ENCODE results near the gene MACROD2. TPM values are rescaled to one million over a fixed set of nuclear protein-coding genes. Genes with fewer than 3 reads are reported as not detected.
"Not testable (repeated sequence)": the region's sequence is repeated elsewhere in the genome, so short reads cannot be mapped to it uniquely, and the experiment has no call there.

MACROD2 gene
- polyA plus RNA-seq, 1 donor from 2014 or later = 23.2 TPM

DNA sequence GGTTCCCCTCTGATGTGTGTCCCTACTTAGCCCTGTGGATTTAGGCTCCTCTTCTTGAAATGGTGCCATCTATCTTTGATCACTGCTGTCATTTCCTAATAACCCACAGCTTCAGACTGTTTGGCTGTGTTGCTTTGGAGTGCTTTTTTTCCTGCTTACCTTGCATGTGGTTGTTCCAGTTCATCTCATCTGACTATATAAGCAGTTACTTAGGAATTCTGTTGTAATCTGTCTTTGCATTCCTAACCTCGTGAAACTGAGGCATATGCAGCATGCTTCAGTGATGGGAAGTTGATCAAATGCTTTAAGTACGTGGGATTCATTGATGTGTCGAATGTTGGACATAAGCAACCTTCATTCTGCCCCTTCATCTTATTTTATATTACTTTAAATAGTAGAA, 457.9 kb downstream of the MACROD2 start:
- no peaks in the 10 kb centered on the region for H3K36me3 ChIP-seq (ENCODE audit: insufficient read depth, low read length)
- no peak overlapping the region for H3K4me2 ChIP-seq (ENCODE audit: low read length)
- H3K9ac ChIP-seq (ENCODE audit: low read length) = no peak overlapping the region
- H3K79me2 ChIP-seq (replicated peaks; ENCODE audit: insufficient read depth, low read length) = no peaks in the 10 kb centered on the region
- no peaks in the 10 kb centered on the region for H4K20me1 ChIP-seq (ENCODE audit: insufficient read depth)
- H3K9me2 ChIP-seq (ENCODE audit: insufficient read depth, low read length) = no peaks in the 10 kb centered on the region
- H2AFZ ChIP-seq (ENCODE audit: low read depth, low read length) = no peak overlapping the region
- H3K27me3 ChIP-seq (ENCODE audit: insufficient read depth, low read depth, low read length) = no peaks in the 10 kb centered on the region
- H3K4me3 ChIP-seq (ENCODE audit: low read length) = no peak overlapping the region
- no peaks in the 10 kb centered on the region for H3K9me3 ChIP-seq (ENCODE audit: low read length)
- TF ChIP-seq EZH2 (IDR thresholded peaks at IDR 0.05; ENCODE audit: borderline replicate concordance, insufficient read depth, low read length, poor library complexity, severe bottlenecking) = no peak
- TF ChIP-seq RAD21 (conservative IDR thresholded peaks at IDR 0.05) = no peak
- no peak for TF ChIP-seq TAF1 (IDR thresholded peaks at IDR 0.05; ENCODE audit: low read depth)
- no peak for TF ChIP-seq SMC3 (conservative IDR thresholded peaks at IDR 0.05; ENCODE audit: poor library complexity)
- no peak for TF ChIP-seq MXI1 (conservative IDR thresholded peaks at IDR 0.05; ENCODE audit: poor library complexity, severe bottlenecking)
- TF ChIP-seq POLR2AphosphoS5 (IDR thresholded peaks at IDR 0.05) = no peak
- TF ChIP-seq, protein P1, sequence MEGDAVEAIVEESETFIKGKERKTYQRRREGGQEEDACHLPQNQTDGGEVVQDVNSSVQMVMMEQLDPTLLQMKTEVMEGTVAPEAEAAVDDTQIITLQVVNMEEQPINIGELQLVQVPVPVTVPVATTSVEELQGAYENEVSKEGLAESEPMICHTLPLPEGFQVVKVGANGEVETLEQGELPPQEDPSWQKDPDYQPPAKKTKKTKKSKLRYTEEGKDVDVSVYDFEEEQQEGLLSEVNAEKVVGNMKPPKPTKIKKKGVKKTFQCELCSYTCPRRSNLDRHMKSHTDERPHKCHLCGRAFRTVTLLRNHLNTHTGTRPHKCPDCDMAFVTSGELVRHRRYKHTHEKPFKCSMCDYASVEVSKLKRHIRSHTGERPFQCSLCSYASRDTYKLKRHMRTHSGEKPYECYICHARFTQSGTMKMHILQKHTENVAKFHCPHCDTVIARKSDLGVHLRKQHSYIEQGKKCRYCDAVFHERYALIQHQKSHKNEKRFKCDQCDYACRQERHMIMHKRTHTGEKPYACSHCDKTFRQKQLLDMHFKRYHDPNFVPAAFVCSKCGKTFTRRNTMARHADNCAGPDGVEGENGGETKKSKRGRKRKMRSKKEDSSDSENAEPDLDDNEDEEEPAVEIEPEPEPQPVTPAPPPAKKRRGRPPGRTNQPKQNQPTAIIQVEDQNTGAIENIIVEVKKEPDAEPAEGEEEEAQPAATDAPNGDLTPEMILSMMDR (IDR thresholded peaks at IDR 0.05; ENCODE audit: poor library complexity, severe bottlenecking) = no peak
- TF ChIP-seq, protein P2, sequence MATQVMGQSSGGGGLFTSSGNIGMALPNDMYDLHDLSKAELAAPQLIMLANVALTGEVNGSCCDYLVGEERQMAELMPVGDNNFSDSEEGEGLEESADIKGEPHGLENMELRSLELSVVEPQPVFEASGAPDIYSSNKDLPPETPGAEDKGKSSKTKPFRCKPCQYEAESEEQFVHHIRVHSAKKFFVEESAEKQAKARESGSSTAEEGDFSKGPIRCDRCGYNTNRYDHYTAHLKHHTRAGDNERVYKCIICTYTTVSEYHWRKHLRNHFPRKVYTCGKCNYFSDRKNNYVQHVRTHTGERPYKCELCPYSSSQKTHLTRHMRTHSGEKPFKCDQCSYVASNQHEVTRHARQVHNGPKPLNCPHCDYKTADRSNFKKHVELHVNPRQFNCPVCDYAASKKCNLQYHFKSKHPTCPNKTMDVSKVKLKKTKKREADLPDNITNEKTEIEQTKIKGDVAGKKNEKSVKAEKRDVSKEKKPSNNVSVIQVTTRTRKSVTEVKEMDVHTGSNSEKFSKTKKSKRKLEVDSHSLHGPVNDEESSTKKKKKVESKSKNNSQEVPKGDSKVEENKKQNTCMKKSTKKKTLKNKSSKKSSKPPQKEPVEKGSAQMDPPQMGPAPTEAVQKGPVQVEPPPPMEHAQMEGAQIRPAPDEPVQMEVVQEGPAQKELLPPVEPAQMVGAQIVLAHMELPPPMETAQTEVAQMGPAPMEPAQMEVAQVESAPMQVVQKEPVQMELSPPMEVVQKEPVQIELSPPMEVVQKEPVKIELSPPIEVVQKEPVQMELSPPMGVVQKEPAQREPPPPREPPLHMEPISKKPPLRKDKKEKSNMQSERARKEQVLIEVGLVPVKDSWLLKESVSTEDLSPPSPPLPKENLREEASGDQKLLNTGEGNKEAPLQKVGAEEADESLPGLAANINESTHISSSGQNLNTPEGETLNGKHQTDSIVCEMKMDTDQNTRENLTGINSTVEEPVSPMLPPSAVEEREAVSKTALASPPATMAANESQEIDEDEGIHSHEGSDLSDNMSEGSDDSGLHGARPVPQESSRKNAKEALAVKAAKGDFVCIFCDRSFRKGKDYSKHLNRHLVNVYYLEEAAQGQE (IDR thresholded peaks at IDR 0.05; ENCODE audit: borderline replicate concordance) = no peak
- no peak for TF ChIP-seq EP300 (conservative IDR thresholded peaks at IDR 0.05; ENCODE audit: poor library complexity, severe bottlenecking)
- H3K27ac ChIP-seq (ENCODE audit: low read length) = no peak overlapping the region
- H3F3A ChIP-seq (ENCODE audit: insufficient read depth, low read length, poor library complexity, severe bottlenecking) = no peaks in the 10 kb centered on the region

DNA sequence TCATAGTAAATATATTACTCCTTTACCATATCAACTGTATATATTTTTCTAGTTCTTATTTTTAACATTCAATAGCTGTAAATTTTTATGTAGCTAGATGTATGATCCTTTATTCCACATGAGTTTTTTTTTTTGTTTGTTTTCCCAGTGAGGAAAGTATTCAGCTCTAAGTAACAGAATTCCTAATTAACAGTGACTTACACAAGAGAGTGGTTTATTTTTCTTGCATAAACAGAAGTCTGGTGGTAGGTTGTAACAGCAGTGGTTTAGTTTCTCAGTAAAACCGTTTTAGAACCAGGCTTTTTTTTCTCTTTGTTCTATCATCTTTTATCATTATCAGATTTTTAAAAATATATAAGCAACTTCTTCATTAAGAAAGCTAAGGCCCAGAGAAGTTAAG, 459.0 kb downstream of the MACROD2 start:
- no peaks in the 10 kb centered on the region for H3K79me2 ChIP-seq (replicated peaks; ENCODE audit: insufficient read depth, low read length)
- H3K9me3 ChIP-seq (ENCODE audit: low read length) = no peaks in the 10 kb centered on the region
- H3K27me3 ChIP-seq (ENCODE audit: insufficient read depth, low read depth, low read length) = no peaks in the 10 kb centered on the region
- no peaks in the 10 kb centered on the region for H3F3A ChIP-seq (ENCODE audit: insufficient read depth, low read length, poor library complexity, severe bottlenecking)
- no peak overlapping the region for H2AFZ ChIP-seq (ENCODE audit: low read depth, low read length)
- no peaks in the 10 kb centered on the region for H4K20me1 ChIP-seq (ENCODE audit: insufficient read depth)
- H3K9ac ChIP-seq (ENCODE audit: low read length) = no peak overlapping the region
- TF ChIP-seq TAF1 (IDR thresholded peaks at IDR 0.05; ENCODE audit: low read depth) = no peak
- TF ChIP-seq RAD21 (conservative IDR thresholded peaks at IDR 0.05) = no peak
- TF ChIP-seq MXI1 (conservative IDR thresholded peaks at IDR 0.05; ENCODE audit: poor library complexity, severe bottlenecking) = no peak
- no peak for TF ChIP-seq SMC3 (conservative IDR thresholded peaks at IDR 0.05; ENCODE audit: poor library complexity)
- TF ChIP-seq, protein P1 (IDR thresholded peaks at IDR 0.05; ENCODE audit: poor library complexity, severe bottlenecking) = no peak
- no peak for TF ChIP-seq EZH2 (IDR thresholded peaks at IDR 0.05; ENCODE audit: borderline replicate concordance, insufficient read depth, low read length, poor library complexity, severe bottlenecking)
- TF ChIP-seq EP300 (conservative IDR thresholded peaks at IDR 0.05; ENCODE audit: poor library complexity, severe bottlenecking) = no peak
- no peak for TF ChIP-seq POLR2AphosphoS5 (IDR thresholded peaks at IDR 0.05)
- TF ChIP-seq, protein P2 (IDR thresholded peaks at IDR 0.05; ENCODE audit: borderline replicate concordance) = no peak
- H3K9me2 ChIP-seq (ENCODE audit: insufficient read depth, low read length) = no peaks in the 10 kb centered on the region
- no peak overlapping the region for H3K27ac ChIP-seq (ENCODE audit: low read length)
- no peak overlapping the region for H3K4me3 ChIP-seq (ENCODE audit: low read length)
- H3K36me3 ChIP-seq (ENCODE audit: insufficient read depth, low read length) = no peaks in the 10 kb centered on the region
- H3K4me2 ChIP-seq (ENCODE audit: low read length) = no peak overlapping the region

DNA sequence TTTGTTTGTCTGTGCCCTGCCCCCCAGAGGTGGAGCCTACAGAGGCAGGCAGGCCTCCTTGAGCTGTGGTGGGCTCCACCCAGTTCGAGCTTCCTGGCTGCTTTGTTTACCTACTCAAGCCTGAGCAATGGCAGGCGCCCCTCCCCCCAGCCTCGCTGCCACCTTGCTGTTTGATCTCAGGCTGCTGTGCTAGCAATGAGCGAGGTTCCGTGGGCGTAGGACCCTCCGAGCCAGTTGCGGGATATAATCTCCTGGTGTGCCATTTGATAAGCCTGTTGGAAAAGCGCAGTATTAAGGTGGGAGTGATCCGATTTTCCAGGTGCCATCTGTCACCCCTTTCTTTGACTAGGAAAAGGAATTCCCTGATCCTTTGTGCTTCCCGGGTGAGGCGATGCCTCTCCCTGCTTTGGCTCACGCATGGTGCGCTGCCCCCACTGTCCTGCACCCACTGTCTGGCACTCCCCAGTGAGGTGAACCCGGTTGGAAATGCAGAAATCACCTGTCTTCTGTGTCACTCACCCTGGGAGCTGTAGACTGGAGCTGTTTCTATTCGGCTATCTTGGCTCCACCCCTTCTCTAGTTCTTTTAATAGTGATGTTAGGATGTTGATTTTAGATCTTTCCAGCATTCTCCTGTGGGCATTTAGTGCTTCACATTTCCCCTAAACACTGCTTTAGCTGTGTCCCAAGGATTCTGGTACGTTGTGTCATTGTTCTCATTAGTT, 471.9 kb downstream of the MACROD2 start:
- not testable (repeated sequence) for H3K4me3 ChIP-seq (ENCODE audit: low read length); H3K4me2 ChIP-seq (ENCODE audit: low read length); H3K27me3 ChIP-seq (ENCODE audit: insufficient read depth, low read depth, low read length); H3K9me3 ChIP-seq (ENCODE audit: low read length); H3K79me2 ChIP-seq (replicated peaks; ENCODE audit: insufficient read depth, low read length); H3K9me2 ChIP-seq (ENCODE audit: insufficient read depth, low read length); H3K27ac ChIP-seq (ENCODE audit: low read length); H3K9ac ChIP-seq (ENCODE audit: low read length); H2AFZ ChIP-seq (ENCODE audit: low read depth, low read length); H3F3A ChIP-seq (ENCODE audit: insufficient read depth, low read length, poor library complexity, severe bottlenecking); H4K20me1 ChIP-seq (ENCODE audit: insufficient read depth); H3K36me3 ChIP-seq (ENCODE audit: insufficient read depth, low read length)
